H1 (cell line): ENCODE results near the gene NOP9. TPM values are rescaled to one million over a fixed set of nuclear protein-coding genes. Genes with fewer than 3 reads are reported as not detected.

Source experiments
- polyA plus RNA-seq, 7 experiments: library from polyadenylated mRNA; depleted of rRNA in 3 of 7; stranded (reverse) in 5 of 7; unstranded in 2 of 7; fragments of >200 nt in 5 of 7; fragments of 200-250 nt in 2 of 7; gene quantifications; 1 replicate in 5 of 7; 2 replicates in 1 of 7; 4 replicates in 1 of 7; pipeline versions ENCODE4 v1.2.1 to v1.2.3, GENCODE V29; 2011 to 2013; ENCODE audit warnings: missing spikeins in 2 of 7, mixed read lengths in 2 of 7
- total RNA-seq: library from RNA; stranded (reverse); fragmentation: NEBNext Ultra II Directional; extraction: Animal tissue kit (Norgen Biotek cat#: 25700); gene quantifications from 2 replicates; pipeline ENCODE4 v1.2.1, GENCODE V29; 2021
- TF ChIP-seq, protein P1 (sequence below): IDR thresholded peaks from 2 replicates; pipeline ENCODE4 v1.6.1; 2012; ENCODE audit warnings: inconsistent platforms

Gene NOP9
- total and polyA plus RNA-seq, 2 of the 8 experiments (the other 6 are each of a cell fraction or from before 2014, with no cell fraction given): 17.8 to 34.8 TPM

DNA sequence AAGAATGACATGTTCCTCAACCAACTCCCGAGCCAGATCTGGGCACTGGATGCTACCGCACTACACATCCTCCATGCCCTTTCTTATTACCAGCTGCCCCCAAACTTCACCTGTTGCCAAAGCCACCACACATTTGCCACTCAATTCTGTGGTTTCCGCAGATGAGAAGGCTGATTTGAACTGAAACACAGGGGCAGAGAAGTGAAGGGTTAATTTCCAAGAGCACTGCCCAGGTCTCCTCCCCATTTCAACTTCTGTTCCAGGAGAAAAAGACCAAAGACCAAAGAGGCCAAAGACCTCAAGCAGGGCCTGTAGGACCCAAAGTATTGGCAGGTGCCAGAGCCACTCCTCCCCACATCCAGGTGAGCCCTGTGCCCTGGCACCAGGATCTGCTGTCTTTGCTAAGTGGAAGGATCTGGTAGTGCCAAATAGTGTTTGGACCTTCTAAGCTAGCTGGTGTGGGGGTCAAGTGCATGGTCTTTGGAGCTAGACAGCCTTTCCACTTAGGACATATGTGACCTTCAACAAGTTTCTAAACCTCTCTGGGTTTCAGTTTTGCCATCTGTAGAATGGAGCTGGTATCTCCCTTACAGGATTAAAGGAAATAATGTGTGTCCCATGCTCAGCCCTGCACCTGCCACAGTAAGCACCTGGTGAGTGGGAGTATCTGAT, 8.1 kb upstream of the NOP9 start (continued):
- TF ChIP-seq, protein P1, sequence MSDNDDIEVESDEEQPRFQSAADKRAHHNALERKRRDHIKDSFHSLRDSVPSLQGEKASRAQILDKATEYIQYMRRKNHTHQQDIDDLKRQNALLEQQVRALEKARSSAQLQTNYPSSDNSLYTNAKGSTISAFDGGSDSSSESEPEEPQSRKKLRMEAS: no peak
